Measurements from ENCODE around the gene ANKRD37.
"Not testable (repeated sequence)": the region's sequence is repeated elsewhere in the genome, so short reads cannot be mapped to it uniquely, and the experiment has no call there.

Gene ANKRD37

DNA sequence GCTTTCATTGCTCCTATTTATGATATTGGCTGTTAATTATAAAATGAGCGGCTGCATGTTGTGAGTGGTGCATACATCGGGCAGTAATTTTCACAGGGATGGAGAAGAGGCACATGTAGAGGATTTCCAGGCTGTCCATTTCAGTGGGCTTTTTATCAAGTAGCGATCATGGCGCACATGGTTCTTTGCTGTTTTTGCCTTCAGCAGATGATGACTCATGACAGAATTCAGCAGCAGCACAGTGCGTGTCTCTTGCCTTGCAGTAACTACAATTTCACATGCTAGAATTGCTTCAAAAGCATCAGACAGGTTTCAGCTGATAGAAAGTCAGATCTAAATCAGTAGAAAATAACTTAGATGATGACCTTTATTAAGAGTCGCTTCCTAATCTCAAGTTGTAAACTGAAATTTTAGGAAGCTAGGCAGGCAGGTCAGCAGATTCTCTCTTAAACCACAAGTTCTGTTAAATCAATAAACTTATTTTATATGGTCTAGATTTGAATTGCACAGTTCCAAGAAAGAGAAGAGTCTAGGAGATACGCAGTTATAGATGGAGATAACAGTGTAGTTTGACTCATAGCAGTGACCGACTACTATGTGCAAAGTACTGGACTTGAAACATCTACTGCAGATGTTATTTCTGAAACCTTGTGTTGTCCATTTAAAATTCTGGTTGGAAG lies 36.7 kb upstream of the ANKRD37 start:
- H3K4me1 ChIP-seq (ENCODE audit: control insufficient read depth in 5 of 5, insufficient read depth in 5 of 5, low read length in 5 of 5) = no peaks in the 10 kb centered on the region
- H3K27me3 ChIP-seq (ENCODE audit: control insufficient read depth in 5 of 5, insufficient read depth in 4 of 5, low read length in 5 of 5) = no peaks in the 10 kb centered on the region
- H3K36me3 ChIP-seq (ENCODE audit: control insufficient read depth in 5 of 5, insufficient read depth in 5 of 5, low read length in 5 of 5) = peaks cover 0 to 9% (median 4%) of the 10 kb centered on the region in 5 donors
- H3K4me3 ChIP-seq (ENCODE audit: low read depth in 1 of 5, low read length in 5 of 5) = no peak overlapping the region
- H3K9ac ChIP-seq (ENCODE audit: low read length in 5 of 5) = no peak overlapping the region
- H3K9me3 ChIP-seq (ENCODE audit: control insufficient read depth in 5 of 5, low read length in 5 of 5) = no peaks in the 10 kb centered on the region
- no peak overlapping the region for H3K27ac ChIP-seq (ENCODE audit: low read depth, low read length)

DNA sequence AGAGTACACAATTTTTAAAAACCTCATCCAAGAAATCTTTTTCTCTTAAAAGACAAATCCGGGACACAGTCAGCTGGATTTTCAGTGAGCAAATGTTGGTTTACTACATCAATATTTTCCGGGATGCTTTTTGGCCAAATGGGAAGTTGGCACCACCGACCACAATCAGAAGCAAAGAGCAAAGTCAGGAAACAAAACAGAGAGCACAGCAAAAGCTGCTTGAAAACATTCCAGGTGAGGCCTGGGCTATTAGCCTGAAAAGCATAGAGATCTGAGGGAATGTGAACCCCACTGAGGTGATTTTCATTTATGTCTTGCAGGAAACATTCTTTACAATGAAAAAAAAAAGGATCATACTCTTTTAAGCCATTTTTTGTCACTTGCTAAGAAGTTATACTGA lies 34.8 kb upstream of the ANKRD37 start:
- Histone ChIP-seq H3K9ac (ENCODE audit: low read length in 5 of 5) (no peak overlapping the region), H3K4me3 (ENCODE audit: low read depth in 1 of 5, low read length in 5 of 5) (no peak overlapping the region), H3K27ac (ENCODE audit: low read depth, low read length) (no peak overlapping the region), H3K9me3 (ENCODE audit: control insufficient read depth in 5 of 5, low read length in 5 of 5) (no peaks in the 10 kb centered on the region), H3K4me1 (ENCODE audit: control insufficient read depth in 5 of 5, insufficient read depth in 5 of 5, low read length in 5 of 5) (no peaks in the 10 kb centered on the region), H3K36me3 (ENCODE audit: control insufficient read depth in 5 of 5, insufficient read depth in 5 of 5, low read length in 5 of 5) (peaks cover 0 to 9% (median 4%) of the 10 kb centered on the region in 5 donors), H3K27me3 (ENCODE audit: control insufficient read depth in 5 of 5, insufficient read depth in 4 of 5, low read length in 5 of 5) (no peaks in the 10 kb centered on the region)

DNA sequence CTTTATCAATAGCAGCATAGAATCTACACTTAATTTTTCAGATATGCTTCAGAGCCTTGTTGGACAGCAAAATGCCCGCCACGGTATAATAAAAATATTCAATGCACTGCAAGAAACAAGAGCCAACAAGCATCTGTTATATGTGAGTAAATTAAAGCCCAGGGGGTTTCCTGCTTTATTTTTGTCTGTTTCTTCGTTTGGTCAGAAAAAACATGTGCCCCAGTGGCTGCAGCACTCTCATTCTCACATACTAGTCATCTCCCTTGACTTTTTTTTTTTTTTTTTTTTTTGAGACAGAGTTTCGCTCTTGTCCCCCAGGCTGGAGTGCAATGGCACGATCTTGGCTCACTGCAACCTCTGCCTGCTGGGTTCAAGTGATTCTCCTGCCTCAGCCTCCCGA lies 34.1 kb upstream of the ANKRD37 start:
- H3K9ac ChIP-seq (ENCODE audit: low read length in 5 of 5); H3K9me3 ChIP-seq (ENCODE audit: control insufficient read depth in 5 of 5, low read length in 5 of 5); H3K27me3 ChIP-seq (ENCODE audit: control insufficient read depth in 5 of 5, insufficient read depth in 4 of 5, low read length in 5 of 5); H3K4me3 ChIP-seq (ENCODE audit: low read depth in 1 of 5, low read length in 5 of 5); H3K36me3 ChIP-seq (ENCODE audit: control insufficient read depth in 5 of 5, insufficient read depth in 5 of 5, low read length in 5 of 5); H3K4me1 ChIP-seq (ENCODE audit: control insufficient read depth in 5 of 5, insufficient read depth in 5 of 5, low read length in 5 of 5); H3K27ac ChIP-seq (ENCODE audit: low read depth, low read length): not testable (repeated sequence)

DNA sequence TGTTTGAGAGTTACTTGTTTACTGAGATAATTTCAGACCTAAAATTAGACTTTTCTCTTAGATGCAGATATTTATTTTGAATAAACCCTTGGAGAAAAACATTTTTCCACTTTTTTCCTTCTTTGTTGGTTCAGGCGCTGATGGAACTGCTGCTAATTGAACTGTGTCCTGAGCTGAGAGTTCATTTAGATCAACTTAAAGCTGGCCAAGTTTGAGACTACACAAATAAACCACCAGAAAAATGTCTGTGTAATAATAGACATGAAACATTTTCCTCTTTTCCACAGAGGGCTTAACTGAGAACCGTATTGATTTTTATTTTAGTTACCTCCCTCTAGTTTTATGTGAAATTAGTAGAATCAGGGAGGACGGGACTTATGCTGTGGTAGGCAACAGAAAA lies 33.4 kb upstream of the ANKRD37 start:
- no peak overlapping the region for H3K27ac ChIP-seq (ENCODE audit: low read depth, low read length)
- no peaks in the 10 kb centered on the region for H3K4me1 ChIP-seq (ENCODE audit: control insufficient read depth in 5 of 5, insufficient read depth in 5 of 5, low read length in 5 of 5)
- no peaks in the 10 kb centered on the region for H3K27me3 ChIP-seq (ENCODE audit: control insufficient read depth in 5 of 5, insufficient read depth in 4 of 5, low read length in 5 of 5)
- no peaks in the 10 kb centered on the region for H3K9me3 ChIP-seq (ENCODE audit: control insufficient read depth in 5 of 5, low read length in 5 of 5)
- no peak overlapping the region for H3K9ac ChIP-seq (ENCODE audit: low read length in 5 of 5)
- H3K36me3 ChIP-seq (ENCODE audit: control insufficient read depth in 5 of 5, insufficient read depth in 5 of 5, low read length in 5 of 5) = peaks cover 0 to 11% (median 4%) of the 10 kb centered on the region in 5 donors
- H3K4me3 ChIP-seq (ENCODE audit: low read depth in 1 of 5, low read length in 5 of 5) = no peak overlapping the region

DNA sequence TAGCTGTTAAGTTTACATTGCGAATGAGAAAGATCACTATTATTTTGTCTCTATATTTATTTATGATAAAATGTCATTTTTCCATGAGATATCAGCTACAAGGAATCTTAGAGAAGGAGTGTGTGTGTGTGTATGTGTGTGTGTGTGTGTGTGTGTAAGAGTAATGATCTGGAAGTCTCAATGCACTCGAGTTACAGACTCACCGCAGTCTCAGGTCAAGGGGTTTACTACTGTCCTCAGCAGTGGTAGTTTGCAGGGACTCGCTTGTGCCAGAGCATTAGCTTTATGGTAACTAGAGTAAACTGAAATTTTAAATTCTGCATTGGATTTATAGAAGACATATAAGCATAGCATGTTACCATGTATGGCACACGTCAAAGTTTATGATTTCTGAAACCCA lies 31.8 kb upstream of the ANKRD37 start:
- H3K27me3 ChIP-seq (ENCODE audit: control insufficient read depth in 5 of 5, insufficient read depth in 4 of 5, low read length in 5 of 5) = no peaks in the 10 kb centered on the region
- H3K9ac ChIP-seq (ENCODE audit: low read length in 5 of 5) = no peak overlapping the region
- peaks cover 0 to 9% (median 3%) of the 10 kb centered on the region in 5 donors for H3K36me3 ChIP-seq (ENCODE audit: control insufficient read depth in 5 of 5, insufficient read depth in 5 of 5, low read length in 5 of 5)
- H3K4me3 ChIP-seq (ENCODE audit: low read depth in 1 of 5, low read length in 5 of 5) = no peak overlapping the region
- no peaks in the 10 kb centered on the region for H3K9me3 ChIP-seq (ENCODE audit: control insufficient read depth in 5 of 5, low read length in 5 of 5)
- H3K27ac ChIP-seq (ENCODE audit: low read depth, low read length) = no peak overlapping the region
- H3K4me1 ChIP-seq (ENCODE audit: control insufficient read depth in 5 of 5, insufficient read depth in 5 of 5, low read length in 5 of 5) = no peaks in the 10 kb centered on the region

DNA sequence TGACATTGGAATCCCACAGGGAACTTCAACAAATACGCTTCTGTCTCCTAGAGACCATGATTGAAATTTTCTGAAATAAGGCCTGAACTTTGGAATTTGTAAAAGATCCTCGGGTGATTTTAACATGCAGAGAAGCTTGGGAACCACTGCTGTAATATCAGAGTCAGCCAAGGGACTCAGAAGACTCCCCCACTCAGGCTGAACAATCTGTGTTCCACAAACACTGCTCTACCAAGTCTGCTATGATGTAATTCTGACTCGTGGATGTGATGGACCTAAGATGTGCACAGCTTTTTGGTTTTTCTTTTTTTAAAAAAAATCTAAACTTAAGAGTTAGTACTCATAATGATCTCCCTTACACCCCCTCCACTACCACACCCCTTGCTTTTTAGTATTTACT lies 26.9 kb upstream of the ANKRD37 start:
- peaks cover 4 to 17% (median 6%) of the 10 kb centered on the region in 5 donors for H3K36me3 ChIP-seq (ENCODE audit: control insufficient read depth in 5 of 5, insufficient read depth in 5 of 5, low read length in 5 of 5)
- no peak overlapping the region for H3K4me3 ChIP-seq (ENCODE audit: low read depth in 1 of 5, low read length in 5 of 5)
- no peak overlapping the region for H3K9ac ChIP-seq (ENCODE audit: low read length in 5 of 5)
- no peak overlapping the region for H3K27ac ChIP-seq (ENCODE audit: low read depth, low read length)
- no peaks in the 10 kb centered on the region for H3K9me3 ChIP-seq (ENCODE audit: control insufficient read depth in 5 of 5, low read length in 5 of 5)
- no peaks in the 10 kb centered on the region for H3K27me3 ChIP-seq (ENCODE audit: control insufficient read depth in 5 of 5, insufficient read depth in 4 of 5, low read length in 5 of 5)
- peaks cover 0 to 5% (median 0%) of the 10 kb centered on the region in 5 donors for H3K4me1 ChIP-seq (ENCODE audit: control insufficient read depth in 5 of 5, insufficient read depth in 5 of 5, low read length in 5 of 5)

DNA sequence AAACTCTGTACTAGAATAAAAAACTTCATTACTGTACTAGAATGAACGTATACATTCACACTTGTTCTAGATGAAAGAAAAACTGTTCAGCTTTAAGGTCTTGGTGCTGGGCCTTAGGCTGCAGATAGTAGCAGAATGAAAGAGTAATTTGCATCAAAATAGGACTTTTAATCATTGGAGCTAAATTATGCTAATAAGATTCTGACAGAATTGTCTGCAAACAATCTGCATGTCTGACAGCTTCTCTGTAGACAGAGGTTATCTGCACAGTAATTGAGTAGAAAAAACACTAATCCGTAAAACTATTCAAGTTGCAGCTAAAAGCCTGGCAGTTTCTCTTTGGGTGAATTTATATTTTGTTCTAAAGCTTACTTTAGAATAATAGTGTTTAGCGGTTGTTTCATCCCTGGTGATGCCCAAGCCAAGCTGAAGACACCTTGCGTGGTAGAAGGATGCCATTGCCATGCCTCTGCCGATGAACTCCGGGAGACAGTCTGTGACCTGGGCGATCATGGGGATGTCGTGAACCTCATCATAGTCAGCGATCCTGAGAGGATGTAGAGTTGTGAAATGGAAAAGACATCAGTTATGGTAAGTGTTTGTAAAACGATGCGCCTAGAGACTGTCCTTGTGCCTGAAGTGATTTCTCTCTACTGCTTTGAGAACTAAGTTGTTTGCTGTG lies 26.2 kb upstream of the ANKRD37 start:
- Histone ChIP-seq H3K4me1 (ENCODE audit: control insufficient read depth in 5 of 5, insufficient read depth in 5 of 5, low read length in 5 of 5) (peaks cover 0 to 5% (median 0%) of the 10 kb centered on the region in 5 donors), H3K27ac (ENCODE audit: low read depth, low read length) (no peak overlapping the region), H3K9ac (ENCODE audit: low read length in 5 of 5) (no peak overlapping the region), H3K4me3 (ENCODE audit: low read depth in 1 of 5, low read length in 5 of 5) (no peak overlapping the region), H3K9me3 (ENCODE audit: control insufficient read depth in 5 of 5, low read length in 5 of 5) (no peaks in the 10 kb centered on the region), H3K27me3 (ENCODE audit: control insufficient read depth in 5 of 5, insufficient read depth in 4 of 5, low read length in 5 of 5) (no peaks in the 10 kb centered on the region), H3K36me3 (ENCODE audit: control insufficient read depth in 5 of 5, insufficient read depth in 5 of 5, low read length in 5 of 5) (peaks cover 4 to 17% (median 6%) of the 10 kb centered on the region in 5 donors)

DNA sequence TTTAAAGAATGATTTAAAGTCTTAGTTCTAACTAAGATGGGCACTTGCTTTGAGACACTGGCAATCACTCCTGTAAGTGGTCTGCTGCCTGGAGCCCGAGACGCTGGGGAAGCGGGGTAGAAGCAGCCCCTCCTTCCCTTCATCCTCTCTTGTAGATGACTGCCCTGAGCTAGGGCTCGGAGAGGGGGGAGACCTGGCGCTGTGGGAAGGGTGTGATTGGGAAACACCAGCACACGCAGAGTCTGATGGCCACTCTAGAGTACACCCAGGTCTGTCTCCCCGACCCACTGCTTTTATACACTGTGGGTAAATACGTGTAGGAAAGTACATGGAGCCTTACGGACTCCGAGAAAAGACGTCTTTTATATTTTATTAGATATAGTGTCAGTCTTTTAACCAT lies 24.9 kb upstream of the ANKRD37 start:
- Histone ChIP-seq H3K9ac (ENCODE audit: low read length in 5 of 5) (no peak overlapping the region), H3K9me3 (ENCODE audit: control insufficient read depth in 5 of 5, low read length in 5 of 5) (no peaks in the 10 kb centered on the region), H3K36me3 (ENCODE audit: control insufficient read depth in 5 of 5, insufficient read depth in 5 of 5, low read length in 5 of 5) (peaks cover 4 to 17% (median 6%) of the 10 kb centered on the region in 5 donors), H3K27ac (ENCODE audit: low read depth, low read length) (no peak overlapping the region), H3K4me3 (ENCODE audit: low read depth in 1 of 5, low read length in 5 of 5) (no peak overlapping the region), H3K4me1 (ENCODE audit: control insufficient read depth in 5 of 5, insufficient read depth in 5 of 5, low read length in 5 of 5) (peaks cover 0 to 5% (median 0%) of the 10 kb centered on the region in 5 donors), H3K27me3 (ENCODE audit: control insufficient read depth in 5 of 5, insufficient read depth in 4 of 5, low read length in 5 of 5) (no peaks in the 10 kb centered on the region)

DNA sequence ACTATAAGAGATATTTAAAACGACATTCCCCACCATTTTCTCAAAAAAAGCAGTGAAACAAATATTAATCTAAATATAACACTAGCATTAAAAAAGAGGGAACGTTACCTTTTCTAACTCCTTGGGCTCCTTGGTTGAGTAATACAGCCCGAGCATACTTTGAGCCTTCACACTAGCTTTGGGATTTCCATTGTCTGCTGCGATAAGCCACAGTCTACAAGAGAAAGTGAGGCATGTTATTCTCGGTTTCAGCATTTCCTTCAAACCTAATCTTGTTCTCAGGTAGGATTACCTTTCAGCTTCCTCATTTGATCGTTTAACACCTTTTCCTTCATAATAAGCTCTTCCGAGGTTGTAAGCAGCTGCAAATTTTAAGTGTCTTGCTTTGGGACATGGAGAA lies 22.6 kb upstream of the ANKRD37 start:
- Histone ChIP-seq H3K9ac (ENCODE audit: low read length in 5 of 5) (no peak overlapping the region), H3K27ac (ENCODE audit: low read depth, low read length) (no peak overlapping the region), H3K27me3 (ENCODE audit: control insufficient read depth in 5 of 5, insufficient read depth in 4 of 5, low read length in 5 of 5) (no peaks in the 10 kb centered on the region), H3K4me3 (ENCODE audit: low read depth in 1 of 5, low read length in 5 of 5) (no peak overlapping the region), H3K4me1 (ENCODE audit: control insufficient read depth in 5 of 5, insufficient read depth in 5 of 5, low read length in 5 of 5) (peaks cover 0 to 5% (median 0%) of the 10 kb centered on the region in 5 donors), H3K36me3 (ENCODE audit: control insufficient read depth in 5 of 5, insufficient read depth in 5 of 5, low read length in 5 of 5) (peaks cover 4 to 13% (median 7%) of the 10 kb centered on the region in 5 donors), H3K9me3 (ENCODE audit: control insufficient read depth in 5 of 5, low read length in 5 of 5) (peaks cover 0 to 3% (median 0%) of the 10 kb centered on the region in 5 donors)

DNA sequence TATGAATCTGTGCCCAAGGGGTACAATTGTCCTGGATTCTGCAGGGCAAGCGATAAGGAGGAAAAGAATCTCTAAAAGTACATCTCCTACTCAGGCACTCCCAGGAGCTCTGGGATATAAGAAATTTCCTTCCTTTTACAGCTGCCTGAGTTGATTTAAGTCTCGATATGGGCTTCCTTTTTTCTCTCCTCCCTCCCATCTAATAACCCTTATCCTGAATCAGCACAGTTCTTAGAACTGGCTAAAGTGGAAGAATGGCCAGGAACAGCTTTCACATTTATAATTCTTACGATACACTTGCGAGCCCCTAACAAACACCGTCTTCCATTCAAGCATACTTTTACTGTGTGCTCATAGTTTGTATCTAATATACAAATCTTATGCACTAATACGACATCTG lies 22.1 kb upstream of the ANKRD37 start:
- H3K4me1 ChIP-seq (ENCODE audit: control insufficient read depth in 5 of 5, insufficient read depth in 5 of 5, low read length in 5 of 5) = peaks cover 0 to 5% (median 0%) of the 10 kb centered on the region in 5 donors
- H3K9me3 ChIP-seq (ENCODE audit: control insufficient read depth in 5 of 5, low read length in 5 of 5) = peaks cover 0 to 3% (median 0%) of the 10 kb centered on the region in 5 donors
- peaks cover 4 to 13% (median 7%) of the 10 kb centered on the region in 5 donors for H3K36me3 ChIP-seq (ENCODE audit: control insufficient read depth in 5 of 5, insufficient read depth in 5 of 5, low read length in 5 of 5)
- H3K4me3 ChIP-seq (ENCODE audit: low read depth in 1 of 5, low read length in 5 of 5) = no peak overlapping the region
- no peak overlapping the region for H3K27ac ChIP-seq (ENCODE audit: low read depth, low read length)
- H3K27me3 ChIP-seq (ENCODE audit: control insufficient read depth in 5 of 5, insufficient read depth in 4 of 5, low read length in 5 of 5) = no peaks in the 10 kb centered on the region
- H3K9ac ChIP-seq (ENCODE audit: low read length in 5 of 5) = no peak overlapping the region
